ENCODE measurements around the gene LYAR. TPM values are rescaled to one million over a fixed set of nuclear protein-coding genes. Genes with fewer than 3 reads are reported as not detected.

The LYAR gene
- 94.2 and 132 TPM in 2 replicates for total RNA-seq (2016; rRNA removed; fragmentation: Illumina TruSeq; extraction: Trizol)
- 28.5 and 31.5 TPM in 2 replicates for total RNA-seq (2016; cell fraction: cytosol; rRNA removed; fragmentation: Illumina TruSeq; extraction: Trizol; ENCODE audit: low read depth)
- total RNA-seq (2016; cell fraction: insoluble cytoplasmic fraction; rRNA removed; fragmentation: Illumina TruSeq; extraction: Trizol): 97.0 and 128 TPM in 2 replicates
- total RNA-seq (2016; cell fraction: membrane; rRNA removed; fragmentation: Illumina TruSeq; extraction: Trizol): 48.0 and 54.1 TPM in 2 replicates
- 40.3 and 43.2 TPM in 2 replicates for total RNA-seq (2016; cell fraction: nucleus; rRNA removed; fragmentation: Illumina TruSeq; extraction: Trizol)
- polyA plus RNA-seq (2011; rRNA removed): 6.0 and 7.8 TPM in 2 replicates
- 3.6 and 4.9 TPM in 2 replicates for polyA plus RNA-seq (2011; cell fraction: cytosol; rRNA removed)
- polyA plus RNA-seq (2011; cell fraction: nucleus; rRNA removed): 2.2 and 3.6 TPM in 2 replicates
- 26.2 and 31.0 TPM in 2 replicates for polyA plus RNA-seq (2012)
- polyA plus RNA-seq (2016; cell fraction: cytosol; fragmentation: Illumina TruSeq; extraction: Trizol; ENCODE audit: low read depth): 18.8 and 28.8 TPM in 2 replicates
- polyA plus RNA-seq (2016; cell fraction: insoluble cytoplasmic fraction; fragmentation: Illumina TruSeq; extraction: Trizol; ENCODE audit: low read depth): 142 and 150 TPM in 2 replicates
- polyA plus RNA-seq (2016; cell fraction: membrane; fragmentation: Illumina TruSeq; extraction: Trizol; ENCODE audit: low read depth): 30.5 and 41.3 TPM in 2 replicates
- 61.7 and 69.5 TPM in 2 replicates for polyA plus RNA-seq (2016; cell fraction: nucleus; fragmentation: Illumina TruSeq; extraction: Trizol; ENCODE audit: insufficient read depth, low read depth)
- 0.76 and 3.3 TPM in 2 replicates for polyA minus RNA-seq (2011; rRNA and poly(A)+ RNA removed; ENCODE audit: low replicate concordance)
- polyA minus RNA-seq (2011; cell fraction: cytosol; rRNA and poly(A)+ RNA removed): 4.6 and 4.7 TPM in 2 replicates
- polyA minus RNA-seq (2011; cell fraction: nucleus; rRNA and poly(A)+ RNA removed): 8.6 and 11.2 TPM in 2 replicates
- percentile 81 among the genes with signal in this experiment for Bru-seq, nascent RNA
- BruChase-seq, experiment 1, labeled RNA remaining after a 6-hour chase: percentile 87 among the genes with signal in this experiment
- BruChase-seq, experiment 2, labeled RNA remaining after a 2-hour chase: percentile 86 among the genes with signal in this experiment
- long read RNA-seq, experiment 1, transcript LYAR-201 (10 exons, 1,569 nt): major isoform, 30 of 59 reads
- long read RNA-seq, experiment 1, partial matches to known transcripts: 25 of 59 reads
- long read RNA-seq, experiment 1, other reads (novel, unspliced or antisense): 4 of 59 reads
- long read RNA-seq, experiment 2, transcript LYAR-201 (10 exons, 1,569 nt): major isoform, 14 of 49 reads
- long read RNA-seq, experiment 2, partial matches to known transcripts: 31 of 49 reads
- long read RNA-seq, experiment 2, other reads (novel, unspliced or antisense): 3 of 49 reads

GRCh38 chr4:4289941-4290850 is at the start of gene LYAR, which contains the start of gene ZBTB49:
TSS of gene LYAR (minus strand) at chr4:4290154. CDS start at chr4:4283742, 6,412 bp downstream.
TSS of gene ZBTB49 (plus strand) at chr4:4290251. CDS start at chr4:4299946, 9,695 bp downstream.
- in situ Hi-C loops (cut with HindIII; ENCODE audit: extremely low pct_ligation_motif_present, low pct_unique_long_range_greater_than_20kb) (loop anchor here (5.0 kb wide), 2 partner anchors 33 to 37 kb away; no protein-coding TSS in a partner anchor), intact Hi-C loops (cut with micrococcal nuclease; ENCODE audit: unreplicated experiment) (loop anchor here (2.0 kb wide), 1 partner anchor 41 kb away; the partner anchor contains the start of gene TMEM128)
- Histone ChIP-seq H3K27me3 (ENCODE audit: control insufficient read depth in 1 of 2, insufficient read depth in 2 of 2, low read length in 2 of 2) (no peaks in the 10 kb centered on the region; a peak in 1 of 5 replicates), H3K79me2 (ENCODE audit: insufficient read depth, low read length) (peaks cover 74% of the 10 kb centered on the region), H3K27ac (ENCODE audit: extremely low read length, insufficient read depth, low read length) (peak within 1 kb of the TSS; percentile 72), H3K4me2 (ENCODE audit: low read depth, low read length) (peak within 1 kb of the TSS; percentile 100), H3K9ac (ENCODE audit: insufficient read depth, low read depth, low read length) (peak within 1 kb of the TSS; percentile 96), H2AFZ (ENCODE audit: low read length) (no peak within 1 kb of the TSS), H4K20me1 (ENCODE audit: insufficient read depth, low read length) (peaks cover 3% of the 10 kb centered on the region; the same call in 1 of the 2 replicates), H3K4me3 (replicated peaks in 1 of 3; ENCODE audit: insufficient read depth in 1 of 3, low read depth in 2 of 3, low read length in 3 of 3) (peak within 1 kb of the TSS; percentile 82 to 97 (median 88)), H3K36me3 (replicated peaks in 1 of 2; ENCODE audit: control insufficient read depth in 1 of 2, insufficient read depth in 2 of 2, low read length in 2 of 2) (peaks cover 5 to 15% of the 10 kb centered on the region in 2 experiments; a peak in 4 of 5 replicates), H3K9me3 (ENCODE audit: low read length) (no peaks in the 10 kb centered on the region), H3K4me1 (ENCODE audit: insufficient read depth, low read length) (peaks cover 51% of the 10 kb centered on the region)
- FAIRE-seq: peak; percentile 71
- peak; percentile 86 for DNase-seq (ENCODE audit: low spot score)
- WGBS (ENCODE audit: low lambda C conversion rate): 1% methylated on average over 22 of the region's 77 CpGs
- POLR2A ChIA-PET: interaction anchor here (1.0 to 1.3 kb wide), 3 partner anchors 31 to 42 kb away, joined by 3 to 8 read pairs (median 3); partner anchors contain the start of gene TMEM128
- CTCF ChIA-PET (ENCODE audit: low intra/inter-chr PET ratio, low total read pairs): no interaction called here
- TSS peak; percentile 61 for BruUV-seq (replicated peaks)
- peak; percentile 89 for ATAC-seq
- TF ChIP-seq ZNF33B (CRISPR knock-in tag; IDR thresholded peaks at IDR 0.05): peak; percentile 8; the same call in 1 of the 2 replicates
- TF ChIP-seq ZNF83 (CRISPR knock-in tag; IDR thresholded peaks at IDR 0.05; ENCODE audit: borderline replicate concordance): no peak
- no peak for TF ChIP-seq AHR (CRISPR knock-in tag; IDR thresholded peaks at IDR 0.05)
- TF ChIP-seq ZNF337 (CRISPR knock-in tag; IDR thresholded peaks at IDR 0.05; ENCODE audit: borderline replicate concordance, low read depth): peak; percentile 92; the same call in 1 of the 2 replicates
- TF ChIP-seq ZNF18 (CRISPR knock-in tag; IDR thresholded peaks at IDR 0.05; ENCODE audit: insufficient replicate concordance): no peak
- no peak for TF ChIP-seq REST (IDR thresholded peaks at IDR 0.05; ENCODE audit: borderline replicate concordance in 1 of 2, low read depth in 1 of 2, low read length in 2 of 2)
- TF ChIP-seq RCOR2 (CRISPR knock-in tag; IDR thresholded peaks at IDR 0.05): no peak
- TF ChIP-seq PBX3 (CRISPR knock-in tag; IDR thresholded peaks at IDR 0.05; ENCODE audit: borderline replicate concordance): 0 out of 2 replicates have a peak, but pooled peaks have one; percentile 46

All from HepG2 (cell line).